HCT116 (cell line): ENCODE results near the gene ARID5B. TPM values are rescaled to one million over a fixed set of nuclear protein-coding genes. Genes with fewer than 3 reads are reported as not detected.

Source experiments
- ATAC-seq: fragments of 200-7000 bp; cut with Tn5 transposase; 2 replicates; pipeline ENCODE4 v1.9.1; 2020; ENCODE audit warnings: mild to moderate bottlenecking, moderate library complexity
- BruUV-seq: library from RNA; stranded (reverse); fragments of 400-500 nt; replicated peaks from 2 replicates; lab custom pipeline; 2021; lab: Mats Ljungman, UMichigan
- CTCF ChIA-PET: fragments of 300-600 bp; sonication (Branson Sonifier 250); formaldehyde crosslinking; loops from one replicate; lab custom pipeline; 2021; ENCODE audit warnings: antibody characterized with exemption; lab: Charles Lee
- POLR2A ChIA-PET: fragments of 300-600, 350-600 bp; sonication (Branson Sonifier 250); formaldehyde crosslinking; loops from one replicate; lab custom pipeline; 2021; ENCODE audit warnings: antibody characterized with exemption; lab: Charles Lee
- RAD21 ChIA-PET, 2 experiments: fragments of 300-600 bp; sonication (Branson Sonifier 250); formaldehyde crosslinking; loops; one replicate each; lab custom pipeline; 2023; ENCODE audit warnings: low total read pairs in 2 of 2; ENCODE audit not compliant: uncharacterized antibody in 2 of 2, unreplicated experiment in 2 of 2, low non-redundant PET in 1 of 2; lab: Charles Lee
- DNase-seq: peaks from one replicate; pipeline ENCODE4 v3.0.0-alpha.2; 2010; ENCODE audit warnings: low read depth, low spot score
- H2AFZ ChIP-seq: fragments of 200-600 bp; shearing (Covaris generic), sonication (generic); 2 replicates; pipeline ENCODE4 v1.6.1; 2017; ENCODE audit warnings: low read depth, mixed run types, mixed read lengths, antibody characterized with exemption, low read length; ENCODE audit not compliant: poor library complexity, severe bottlenecking
- H3K27ac ChIP-seq: 2 replicates; pipeline ENCODE4 v1.5.1; 2012; ENCODE audit warnings: low read depth, low read length
- H3K27me3 ChIP-seq: fragments of 200-600 bp; sonication (generic); 2 replicates; pipeline ENCODE4 v1.6.1; 2016; ENCODE audit warnings: mixed run types, low read length, mixed read lengths; ENCODE audit not compliant: insufficient read depth
- H3K36me3 ChIP-seq, 2 experiments: fragments of 200-500 bp in 1 of 2; fragments of 200-600 bp in 1 of 2; sonication (Bioruptor generic) in 1 of 2; sonication (generic) in 1 of 2; 2 replicates each; pipeline versions ENCODE4 v1.5.1 to v1.6.1; 2014 to 2016; ENCODE audit warnings: low read length in 2 of 2, inconsistent platforms in 1 of 2, mixed read lengths in 1 of 2, mixed run types in 1 of 2; ENCODE audit not compliant: insufficient read depth in 2 of 2, control insufficient read depth in 1 of 2
- H3K4me1 ChIP-seq, 2 experiments: fragments of 200-600 bp in 1 of 2; sonication (generic) in 1 of 2; 2 replicates each; pipeline versions ENCODE4 v1.5.1 to v1.6.1; 2012 to 2017; ENCODE audit warnings: low read length in 2 of 2, inconsistent platforms in 1 of 2, mild to moderate bottlenecking in 1 of 2, mixed read lengths in 1 of 2, mixed run types in 1 of 2, moderate library complexity in 1 of 2; ENCODE audit not compliant: insufficient read depth in 2 of 2, control insufficient read depth in 1 of 2
- H3K4me2 ChIP-seq: fragments of 200-600 bp; sonication (generic); 2 replicates; pipeline ENCODE4 v1.6.1; 2017; ENCODE audit warnings: mixed run types, low read length, mixed read lengths
- H3K4me3 ChIP-seq, 2 experiments: fragments of 200-600 bp in 1 of 2; sonication (generic) in 1 of 2; replicated peaks in 1 of 2; 2 replicates each; pipeline ENCODE4 v1.5.1; 2011 to 2016; ENCODE audit warnings: low read length in 2 of 2, control low read depth in 1 of 2, low read depth in 1 of 2, mild to moderate bottlenecking in 1 of 2, mixed read lengths in 1 of 2, mixed run types in 1 of 2
- H3K79me2 ChIP-seq: fragments of 200-600 bp; sonication (generic); 2 replicates; pipeline ENCODE4 v1.6.1; 2017; ENCODE audit warnings: mild to moderate bottlenecking, mixed run types, low read length, moderate library complexity, mixed read lengths; ENCODE audit not compliant: insufficient read depth
- H3K9ac ChIP-seq: fragments of 200-600 bp; sonication (generic); 2 replicates; pipeline ENCODE4 v1.6.1; 2016; ENCODE audit warnings: low read length, mixed read lengths
- H3K9me2 ChIP-seq: fragments of 200-600 bp; sonication (generic), shearing (Covaris generic); 2 replicates; pipeline ENCODE4 v1.6.1; 2017; ENCODE audit warnings: mixed run types, mild to moderate bottlenecking, moderate library complexity; ENCODE audit not compliant: insufficient read depth
- H3K9me3 ChIP-seq, 2 experiments: fragments of 200-500 bp in 1 of 2; fragments of 200-600 bp in 1 of 2; sonication (Bioruptor generic) in 1 of 2; sonication (generic) in 1 of 2; 2 replicates each; pipeline ENCODE4 v1.6.1; 2014 to 2017; ENCODE audit warnings: low read length in 2 of 2, mixed read lengths in 2 of 2, inconsistent platforms in 1 of 2, low read depth in 1 of 2, mild to moderate bottlenecking in 1 of 2, mixed run types in 1 of 2, moderate library complexity in 1 of 2; ENCODE audit not compliant: control insufficient read depth in 1 of 2, insufficient read depth in 1 of 2
- H4K20me1 ChIP-seq: fragments of 200-600 bp; sonication (generic), shearing (Covaris generic); 2 replicates; pipeline ENCODE4 v1.6.1; 2017; ENCODE audit warnings: mixed run types, mild to moderate bottlenecking, moderate library complexity; ENCODE audit not compliant: insufficient read depth
- ATF3 ChIP-seq: IDR thresholded peaks from 2 replicates; pipeline ENCODE4 v1.6.1; 2012
- CBX3 ChIP-seq: IDR thresholded peaks from 2 replicates; pipeline ENCODE4 v1.6.1; 2012; ENCODE audit warnings: low read depth
- EGR1 ChIP-seq: IDR thresholded peaks from 2 replicates; pipeline ENCODE4 v1.6.1; 2012; ENCODE audit warnings: low read depth
- JUND ChIP-seq: IDR thresholded peaks from 2 replicates; pipeline ENCODE4 v1.6.1; 2012
- POLR2A ChIP-seq: IDR thresholded peaks from 2 replicates; pipeline ENCODE4 v1.7.0; 2011; ENCODE audit warnings: borderline replicate concordance; ENCODE audit not compliant: insufficient read depth, insufficient read length; ENCODE audit errors: extremely low read depth
- POLR2AphosphoS5 ChIP-seq: IDR thresholded peaks from 2 replicates; pipeline ENCODE4 v1.6.1; 2011; ENCODE audit warnings: mild to moderate bottlenecking, low read depth, low read length, moderate library complexity
- RAD21 ChIP-seq: IDR thresholded peaks from 2 replicates; pipeline ENCODE4 v1.6.1; 2012; ENCODE audit warnings: low read depth, mild to moderate bottlenecking
- SIN3A ChIP-seq: IDR thresholded peaks from 2 replicates; pipeline ENCODE4 v1.6.1; 2012; ENCODE audit warnings: low read depth
- SP1 ChIP-seq: IDR thresholded peaks from 2 replicates; pipeline ENCODE4 v1.6.1; 2012; ENCODE audit warnings: low read depth
- SRF ChIP-seq: IDR thresholded peaks from 2 replicates; pipeline ENCODE4 v1.6.1; 2012; ENCODE audit warnings: low read depth
- ZFX ChIP-seq: fragments of 450-650 bp; IDR thresholded peaks from 2 replicates; pipeline ENCODE4 v1.6.1; 2017
- intact Hi-C: fragments of 100-400 bp; cut with micrococcal nuclease; formaldehyde crosslinking; loops from 2 replicates; pipeline ENCODE4 v1.10.0; 2022
- total RNA-seq: library from RNA; stranded (reverse); gene quantifications from one replicate; pipeline ENCODE4 v1.2.1, GENCODE V29; 2021; ENCODE audit not compliant: unreplicated experiment
- TF ChIP-seq, protein P1 (sequence below): IDR thresholded peaks from 2 replicates; pipeline ENCODE4 v1.6.1; 2012
- TF ChIP-seq, protein P2 (sequence below): IDR thresholded peaks from 2 replicates; pipeline ENCODE4 v1.6.1; 2012; ENCODE audit warnings: low read depth

Gene ARID5B
- total RNA-seq, 1 experiment from 2014 or later: 4.7 TPM

- Histone ChIP-seq H3K27me3 (no peaks in the 10 kb centered on the region), H3K4me3 (no peak overlapping the region), H3K9me3 (no peaks in the 10 kb centered on the region), H3K79me2 (no peaks in the 10 kb centered on the region), H3K9ac (no peak overlapping the region), H3K9me2 (no peaks in the 10 kb centered on the region), H4K20me1 (no peaks in the 10 kb centered on the region), H3K36me3 (no peaks in the 10 kb centered on the region), H3K27ac (no peak overlapping the region), H3K4me2 (no peak overlapping the region), H2AFZ (no peak overlapping the region), H3K4me1 (no peaks in the 10 kb centered on the region)
- TF ChIP-seq ZFX (no peak), SP1 (no peak), ATF3 (no peak), RAD21 (no peak), SRF (no peak), CBX3 (no peak), EGR1 (no peak), SIN3A (no peak), JUND (no peak), POLR2AphosphoS5 (no peak), POLR2A (no peak)
- TF ChIP-seq, protein P1, sequence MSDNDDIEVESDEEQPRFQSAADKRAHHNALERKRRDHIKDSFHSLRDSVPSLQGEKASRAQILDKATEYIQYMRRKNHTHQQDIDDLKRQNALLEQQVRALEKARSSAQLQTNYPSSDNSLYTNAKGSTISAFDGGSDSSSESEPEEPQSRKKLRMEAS: no peak
- TF ChIP-seq, protein P2, sequence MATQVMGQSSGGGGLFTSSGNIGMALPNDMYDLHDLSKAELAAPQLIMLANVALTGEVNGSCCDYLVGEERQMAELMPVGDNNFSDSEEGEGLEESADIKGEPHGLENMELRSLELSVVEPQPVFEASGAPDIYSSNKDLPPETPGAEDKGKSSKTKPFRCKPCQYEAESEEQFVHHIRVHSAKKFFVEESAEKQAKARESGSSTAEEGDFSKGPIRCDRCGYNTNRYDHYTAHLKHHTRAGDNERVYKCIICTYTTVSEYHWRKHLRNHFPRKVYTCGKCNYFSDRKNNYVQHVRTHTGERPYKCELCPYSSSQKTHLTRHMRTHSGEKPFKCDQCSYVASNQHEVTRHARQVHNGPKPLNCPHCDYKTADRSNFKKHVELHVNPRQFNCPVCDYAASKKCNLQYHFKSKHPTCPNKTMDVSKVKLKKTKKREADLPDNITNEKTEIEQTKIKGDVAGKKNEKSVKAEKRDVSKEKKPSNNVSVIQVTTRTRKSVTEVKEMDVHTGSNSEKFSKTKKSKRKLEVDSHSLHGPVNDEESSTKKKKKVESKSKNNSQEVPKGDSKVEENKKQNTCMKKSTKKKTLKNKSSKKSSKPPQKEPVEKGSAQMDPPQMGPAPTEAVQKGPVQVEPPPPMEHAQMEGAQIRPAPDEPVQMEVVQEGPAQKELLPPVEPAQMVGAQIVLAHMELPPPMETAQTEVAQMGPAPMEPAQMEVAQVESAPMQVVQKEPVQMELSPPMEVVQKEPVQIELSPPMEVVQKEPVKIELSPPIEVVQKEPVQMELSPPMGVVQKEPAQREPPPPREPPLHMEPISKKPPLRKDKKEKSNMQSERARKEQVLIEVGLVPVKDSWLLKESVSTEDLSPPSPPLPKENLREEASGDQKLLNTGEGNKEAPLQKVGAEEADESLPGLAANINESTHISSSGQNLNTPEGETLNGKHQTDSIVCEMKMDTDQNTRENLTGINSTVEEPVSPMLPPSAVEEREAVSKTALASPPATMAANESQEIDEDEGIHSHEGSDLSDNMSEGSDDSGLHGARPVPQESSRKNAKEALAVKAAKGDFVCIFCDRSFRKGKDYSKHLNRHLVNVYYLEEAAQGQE: no peak
- POLR2A ChIA-PET: no interaction called here
- intact Hi-C loops: no loop called here
- no TSS peak for BruUV-seq
- no peak for DNase-seq
- CTCF ChIA-PET: no interaction called here
- RAD21 ChIA-PET: no interaction called here
- ATAC-seq: no peak
Observed at GRCh38 chr10:61888744-61889143, 12.8 kb upstream of the ARID5B start.
